GM19099 (cell line): ENCODE data around the gene FBXO24.
A peak's percentile ranks its signal among the peaks of the same experiment; 100 is the strongest.

Experiments
- POLR2A ChIP-seq: IDR thresholded peaks from 3 replicates; pipeline ENCODE4 v1.6.1; 2011; ENCODE audit warnings: low read depth; ENCODE audit not compliant: insufficient read length; ENCODE audit errors: extremely low read depth

FBXO24 gene

GRCh38 chr7:100598425-100598824, 12.3 kb downstream of the FBXO24 start:
- TF ChIP-seq POLR2A: no peak

GRCh38 chr7:100599911-100600729, 14.0 kb downstream of the FBXO24 start:
- TF ChIP-seq POLR2A: no peak

- TF ChIP-seq POLR2A: no peak
Measured at GRCh38 chr7:100600730-100601038, 14.6 kb downstream of the FBXO24 start.

GRCh38 chr7:100602889-100603725, 17.0 kb downstream of the FBXO24 start:
- no peak for TF ChIP-seq POLR2A

- no peak for TF ChIP-seq POLR2A
Measured at GRCh38 chr7:100603726-100604027, 17.5 kb downstream of the FBXO24 start.

- peak; percentile 43 for TF ChIP-seq POLR2A
Measured at GRCh38 chr7:100604028-100604975, 18.2 kb downstream of the FBXO24 start.

GRCh38 chr7:100604976-100605911, 19.1 kb downstream of the FBXO24 start:
- TF ChIP-seq POLR2A: no peak

GRCh38 chr7:100606313-100606712, 20.2 kb downstream of the FBXO24 start:
- TF ChIP-seq POLR2A: no peak

- no peak for TF ChIP-seq POLR2A
Measured at GRCh38 chr7:100607111-100607510, 21.0 kb downstream of the FBXO24 start.

GRCh38 chr7:100609958-100610357, 23.8 kb downstream of the FBXO24 start:
- TF ChIP-seq POLR2A: no peak

GRCh38 chr7:100611983-100612729, 26.0 kb downstream of the FBXO24 start, which contains the start of gene MOSPD3:
Gene MOSPD3, plus strand, starts transcription at chr7:100612540. Its CDS starts 252 bp downstream, at chr7:100612792.
- peak; percentile 91 for TF ChIP-seq POLR2A

GRCh38 chr7:100612730-100613390, 26.7 kb downstream of the FBXO24 start:
- TF ChIP-seq POLR2A: no peak
